HepG2 (cell line): ENCODE results near the gene EIF4G3. TPM values are rescaled to one million over a fixed set of nuclear protein-coding genes. Genes with fewer than 3 reads are reported as not detected.

ENCODE experiments used
- ARID2 ChIP-seq: sonication (generic); formaldehyde crosslinking; IDR thresholded peaks from 2 replicates; pipeline ENCODE4 v1.8.1; 2022; ENCODE audit warnings: mild to moderate bottlenecking, missing genetic modification reagents, borderline replicate concordance
- GATAD2A ChIP-seq: IDR thresholded peaks from 2 replicates; pipeline ENCODE4 v1.6.1; 2016
- HNF4G ChIP-seq, 2 experiments: sonication (generic) in 1 of 2; formaldehyde crosslinking in 1 of 2; IDR thresholded peaks; 2 replicates each; pipeline versions ENCODE4 v1.4.0 to v1.6.1; 2011 to 2020; ENCODE audit warnings: borderline replicate concordance in 2 of 2, low read depth in 2 of 2, mild to moderate bottlenecking in 2 of 2, low read length in 1 of 2, missing genetic modification reagents in 1 of 2, moderate library complexity in 1 of 2
- NAIF1 ChIP-seq: sonication (generic); formaldehyde crosslinking; IDR thresholded peaks from 2 replicates; pipeline ENCODE4 v1.5.0; 2020; ENCODE audit warnings: mild to moderate bottlenecking, missing genetic modification reagents, borderline replicate concordance
- NCOR1 ChIP-seq: fragments of 200-600 bp; sonication (generic); IDR thresholded peaks from 2 replicates; pipeline ENCODE4 v1.7.0; 2017; ENCODE audit warnings: antibody characterized with exemption, low read length, borderline replicate concordance
- NFATC3 ChIP-seq: sonication (generic); formaldehyde crosslinking; IDR thresholded peaks from 2 replicates; pipeline ENCODE4 v1.5.1; 2020; ENCODE audit warnings: mild to moderate bottlenecking, missing genetic modification reagents
- NFKBIZ ChIP-seq: IDR thresholded peaks from 2 replicates; pipeline ENCODE4 v1.6.1; 2018; ENCODE audit warnings: missing genetic modification reagents, missing compliant biosample characterization
- NKX3-1 ChIP-seq: sonication (generic); formaldehyde crosslinking; IDR thresholded peaks from 2 replicates; pipeline ENCODE4 v1.5.0; 2020; ENCODE audit warnings: missing genetic modification reagents
- PAF1 ChIP-seq: IDR thresholded peaks from 2 replicates; pipeline ENCODE4 v1.6.1; 2016; ENCODE audit warnings: missing genetic modification reagents, missing compliant biosample characterization
- SAP130 ChIP-seq: IDR thresholded peaks from 2 replicates; pipeline ENCODE4 v1.6.1; 2016; ENCODE audit warnings: low read depth
- SP2 ChIP-seq: sonication (generic); formaldehyde crosslinking; IDR thresholded peaks from 2 replicates; pipeline ENCODE4 v1.5.1; 2020; ENCODE audit warnings: mild to moderate bottlenecking, missing genetic modification reagents
- SRSF9 ChIP-seq: fragments of 200-400 bp; formaldehyde crosslinking; IDR thresholded peaks from 2 replicates; pipeline ENCODE4 v1.6.1; 2018; ENCODE audit warnings: borderline replicate concordance, mild to moderate bottlenecking, low read depth, low read length; ENCODE audit not compliant: insufficient read depth, poor library complexity, severe bottlenecking
- THAP11 ChIP-seq: IDR thresholded peaks from 2 replicates; pipeline ENCODE4 v1.6.1; 2016; ENCODE audit warnings: missing biosample characterization, missing genetic modification reagents
- ZNF34 ChIP-seq: sonication (generic); formaldehyde crosslinking; IDR thresholded peaks from 2 replicates; pipeline ENCODE4 v1.4.0; 2020; ENCODE audit warnings: mild to moderate bottlenecking, missing genetic modification reagents, borderline replicate concordance
- polyA plus RNA-seq, 8 experiments: library from polyadenylated mRNA; depleted of rRNA in 3 of 8; stranded (reverse) in 7 of 8; unstranded in 1 of 8; fragments of >200 nt; fragmentation: Illumina TruSeq in 4 of 8; extraction: Trizol in 4 of 8; gene quantifications; 2 replicates each; pipeline versions ENCODE4 v1.2.1 to v1.2.3, GENCODE V29; 2011 to 2016; ENCODE audit warnings: low read depth in 4 of 8, missing spikeins in 1 of 8, mixed read lengths in 1 of 8; ENCODE audit not compliant: insufficient read depth in 1 of 8
- total RNA-seq, 5 experiments: library from RNA; depleted of rRNA; stranded (reverse); fragments of >200 nt; fragmentation: Illumina TruSeq; extraction: Trizol; gene quantifications; 2 replicates each; pipeline ENCODE4 v1.2.3, GENCODE V29; 2016; ENCODE audit warnings: low read depth in 1 of 5
- TF ChIP-seq, protein P1 (sequence below): sonication (generic); formaldehyde crosslinking; IDR thresholded peaks from 2 replicates; pipeline ENCODE4 v1.4.0; 2020; ENCODE audit warnings: missing genetic modification reagents
- TF ChIP-seq, protein P2 (sequence below): IDR thresholded peaks from 2 replicates; pipeline ENCODE4 v1.6.1; 2018; ENCODE audit warnings: missing genetic modification reagents, mild to moderate bottlenecking, missing compliant biosample characterization
- TF ChIP-seq, protein P3 (sequence below): sonication (generic); formaldehyde crosslinking; IDR thresholded peaks from 2 replicates; pipeline ENCODE4 v1.4.0; 2020; ENCODE audit warnings: missing genetic modification reagents
- TF ChIP-seq, protein P4 (sequence below): sonication (generic); formaldehyde crosslinking; IDR thresholded peaks from 2 replicates; pipeline ENCODE4 v1.9.0; 2021; ENCODE audit warnings: missing genetic modification reagents, mild to moderate bottlenecking, borderline replicate concordance
- TF ChIP-seq, protein P5 (sequence below): sonication (generic); formaldehyde crosslinking; IDR thresholded peaks from 2 replicates; pipeline ENCODE4 v1.8.0; 2022; ENCODE audit warnings: mild to moderate bottlenecking, missing genetic modification reagents, moderate library complexity

EIF4G3 gene
- total and polyA plus RNA-seq, 2 of the 13 experiments (the other 11 are each of a cell fraction or from before 2014, with no cell fraction given), result 22.2 to 27.6 TPM

DNA sequence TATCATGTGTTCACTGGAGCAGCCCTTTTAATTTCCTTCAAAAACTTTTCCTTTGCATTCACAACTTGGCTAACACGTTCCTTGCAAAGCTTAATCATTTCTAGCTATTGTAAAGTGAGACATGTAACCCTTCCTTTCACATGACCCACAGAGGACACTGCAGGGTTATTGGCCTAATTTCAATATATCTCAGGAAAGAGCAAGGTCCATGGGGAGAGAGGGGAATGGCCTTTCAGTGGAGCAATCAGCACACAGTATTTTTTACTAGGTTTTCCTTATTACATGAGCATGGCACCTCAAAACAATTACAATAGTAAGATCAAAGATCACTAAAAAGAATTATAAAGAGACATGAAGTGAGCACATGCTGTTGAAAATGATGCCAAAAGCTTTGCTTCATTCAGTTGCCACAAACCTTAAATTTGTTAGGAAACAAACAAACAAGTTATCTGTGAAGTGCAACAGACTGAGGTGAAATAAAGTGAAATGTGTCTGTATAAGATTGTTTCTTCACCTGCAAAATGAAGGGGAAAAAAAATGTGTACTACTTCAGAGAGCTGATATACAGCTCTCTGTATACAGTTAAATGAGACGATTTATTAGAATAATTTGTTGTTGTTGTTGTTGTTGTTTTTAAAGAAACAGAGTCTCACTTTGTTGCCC is 61.5 kb downstream of the EIF4G3 start (continued):
- TF ChIP-seq, protein P1, sequence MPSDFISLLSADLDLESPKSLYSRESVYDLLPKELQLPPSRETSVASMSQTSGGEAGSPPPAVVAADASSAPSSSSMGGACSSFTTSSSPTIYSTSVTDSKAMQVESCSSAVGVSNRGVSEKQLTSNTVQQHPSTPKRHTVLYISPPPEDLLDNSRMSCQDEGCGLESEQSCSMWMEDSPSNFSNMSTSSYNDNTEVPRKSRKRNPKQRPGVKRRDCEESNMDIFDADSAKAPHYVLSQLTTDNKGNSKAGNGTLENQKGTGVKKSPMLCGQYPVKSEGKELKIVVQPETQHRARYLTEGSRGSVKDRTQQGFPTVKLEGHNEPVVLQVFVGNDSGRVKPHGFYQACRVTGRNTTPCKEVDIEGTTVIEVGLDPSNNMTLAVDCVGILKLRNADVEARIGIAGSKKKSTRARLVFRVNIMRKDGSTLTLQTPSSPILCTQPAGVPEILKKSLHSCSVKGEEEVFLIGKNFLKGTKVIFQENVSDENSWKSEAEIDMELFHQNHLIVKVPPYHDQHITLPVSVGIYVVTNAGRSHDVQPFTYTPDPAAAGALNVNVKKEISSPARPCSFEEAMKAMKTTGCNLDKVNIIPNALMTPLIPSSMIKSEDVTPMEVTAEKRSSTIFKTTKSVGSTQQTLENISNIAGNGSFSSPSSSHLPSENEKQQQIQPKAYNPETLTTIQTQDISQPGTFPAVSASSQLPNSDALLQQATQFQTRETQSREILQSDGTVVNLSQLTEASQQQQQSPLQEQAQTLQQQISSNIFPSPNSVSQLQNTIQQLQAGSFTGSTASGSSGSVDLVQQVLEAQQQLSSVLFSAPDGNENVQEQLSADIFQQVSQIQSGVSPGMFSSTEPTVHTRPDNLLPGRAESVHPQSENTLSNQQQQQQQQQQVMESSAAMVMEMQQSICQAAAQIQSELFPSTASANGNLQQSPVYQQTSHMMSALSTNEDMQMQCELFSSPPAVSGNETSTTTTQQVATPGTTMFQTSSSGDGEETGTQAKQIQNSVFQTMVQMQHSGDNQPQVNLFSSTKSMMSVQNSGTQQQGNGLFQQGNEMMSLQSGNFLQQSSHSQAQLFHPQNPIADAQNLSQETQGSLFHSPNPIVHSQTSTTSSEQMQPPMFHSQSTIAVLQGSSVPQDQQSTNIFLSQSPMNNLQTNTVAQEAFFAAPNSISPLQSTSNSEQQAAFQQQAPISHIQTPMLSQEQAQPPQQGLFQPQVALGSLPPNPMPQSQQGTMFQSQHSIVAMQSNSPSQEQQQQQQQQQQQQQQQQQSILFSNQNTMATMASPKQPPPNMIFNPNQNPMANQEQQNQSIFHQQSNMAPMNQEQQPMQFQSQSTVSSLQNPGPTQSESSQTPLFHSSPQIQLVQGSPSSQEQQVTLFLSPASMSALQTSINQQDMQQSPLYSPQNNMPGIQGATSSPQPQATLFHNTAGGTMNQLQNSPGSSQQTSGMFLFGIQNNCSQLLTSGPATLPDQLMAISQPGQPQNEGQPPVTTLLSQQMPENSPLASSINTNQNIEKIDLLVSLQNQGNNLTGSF (CRISPR knock-in tag), result no peak
- no peak for TF ChIP-seq SP2 (CRISPR knock-in tag)
- peak; percentile 48; the same call in 1 of the 2 replicates for TF ChIP-seq SAP130
- no peak for TF ChIP-seq NAIF1
- peak; percentile 53; the same call in 1 of the 2 replicates for TF ChIP-seq THAP11
- TF ChIP-seq, protein P2, sequence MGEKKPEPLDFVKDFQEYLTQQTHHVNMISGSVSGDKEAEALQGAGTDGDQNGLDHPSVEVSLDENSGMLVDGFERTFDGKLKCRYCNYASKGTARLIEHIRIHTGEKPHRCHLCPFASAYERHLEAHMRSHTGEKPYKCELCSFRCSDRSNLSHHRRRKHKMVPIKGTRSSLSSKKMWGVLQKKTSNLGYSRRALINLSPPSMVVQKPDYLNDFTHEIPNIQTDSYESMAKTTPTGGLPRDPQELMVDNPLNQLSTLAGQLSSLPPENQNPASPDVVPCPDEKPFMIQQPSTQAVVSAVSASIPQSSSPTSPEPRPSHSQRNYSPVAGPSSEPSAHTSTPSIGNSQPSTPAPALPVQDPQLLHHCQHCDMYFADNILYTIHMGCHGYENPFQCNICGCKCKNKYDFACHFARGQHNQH, result peak; percentile 31; the same call in 1 of the 2 replicates
- peak; percentile 89; the same call in 1 of the 2 replicates for TF ChIP-seq NCOR1
- no peak for TF ChIP-seq SRSF9
- TF ChIP-seq NKX3-1 (CRISPR knock-in tag), result no peak
- TF ChIP-seq, protein P3, sequence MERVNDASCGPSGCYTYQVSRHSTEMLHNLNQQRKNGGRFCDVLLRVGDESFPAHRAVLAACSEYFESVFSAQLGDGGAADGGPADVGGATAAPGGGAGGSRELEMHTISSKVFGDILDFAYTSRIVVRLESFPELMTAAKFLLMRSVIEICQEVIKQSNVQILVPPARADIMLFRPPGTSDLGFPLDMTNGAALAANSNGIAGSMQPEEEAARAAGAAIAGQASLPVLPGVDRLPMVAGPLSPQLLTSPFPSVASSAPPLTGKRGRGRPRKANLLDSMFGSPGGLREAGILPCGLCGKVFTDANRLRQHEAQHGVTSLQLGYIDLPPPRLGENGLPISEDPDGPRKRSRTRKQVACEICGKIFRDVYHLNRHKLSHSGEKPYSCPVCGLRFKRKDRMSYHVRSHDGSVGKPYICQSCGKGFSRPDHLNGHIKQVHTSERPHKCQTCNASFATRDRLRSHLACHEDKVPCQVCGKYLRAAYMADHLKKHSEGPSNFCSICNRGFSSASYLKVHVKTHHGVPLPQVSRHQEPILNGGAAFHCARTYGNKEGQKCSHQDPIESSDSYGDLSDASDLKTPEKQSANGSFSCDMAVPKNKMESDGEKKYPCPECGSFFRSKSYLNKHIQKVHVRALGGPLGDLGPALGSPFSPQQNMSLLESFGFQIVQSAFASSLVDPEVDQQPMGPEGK (CRISPR knock-in tag), result 0 out of 2 replicates have a peak, but pooled peaks have one; percentile 14
- peak; percentile 93 for TF ChIP-seq GATAD2A
- TF ChIP-seq PAF1, result no peak
- no peak for TF ChIP-seq ZNF34 (CRISPR knock-in tag)
- TF ChIP-seq, protein P4, sequence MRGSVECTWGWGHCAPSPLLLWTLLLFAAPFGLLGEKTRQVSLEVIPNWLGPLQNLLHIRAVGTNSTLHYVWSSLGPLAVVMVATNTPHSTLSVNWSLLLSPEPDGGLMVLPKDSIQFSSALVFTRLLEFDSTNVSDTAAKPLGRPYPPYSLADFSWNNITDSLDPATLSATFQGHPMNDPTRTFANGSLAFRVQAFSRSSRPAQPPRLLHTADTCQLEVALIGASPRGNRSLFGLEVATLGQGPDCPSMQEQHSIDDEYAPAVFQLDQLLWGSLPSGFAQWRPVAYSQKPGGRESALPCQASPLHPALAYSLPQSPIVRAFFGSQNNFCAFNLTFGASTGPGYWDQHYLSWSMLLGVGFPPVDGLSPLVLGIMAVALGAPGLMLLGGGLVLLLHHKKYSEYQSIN (CRISPR knock-in tag), result no peak
- peak; percentile 80 for TF ChIP-seq HNF4G (IDR thresholded peaks at IDR 0.05; ENCODE audit: borderline replicate concordance, low read depth, low read length)
- TF ChIP-seq HNF4G (CRISPR knock-in tag; IDR thresholded peaks at IDR 0.05; ENCODE audit: borderline replicate concordance, low read depth), result no peak
- no peak for TF ChIP-seq ARID2 (CRISPR knock-in tag)
- TF ChIP-seq NFKBIZ (CRISPR knock-in tag), result 0 out of 2 replicates have a peak, but pooled peaks have one; percentile 32
- TF ChIP-seq NFATC3, result no peak
- TF ChIP-seq, protein P5, sequence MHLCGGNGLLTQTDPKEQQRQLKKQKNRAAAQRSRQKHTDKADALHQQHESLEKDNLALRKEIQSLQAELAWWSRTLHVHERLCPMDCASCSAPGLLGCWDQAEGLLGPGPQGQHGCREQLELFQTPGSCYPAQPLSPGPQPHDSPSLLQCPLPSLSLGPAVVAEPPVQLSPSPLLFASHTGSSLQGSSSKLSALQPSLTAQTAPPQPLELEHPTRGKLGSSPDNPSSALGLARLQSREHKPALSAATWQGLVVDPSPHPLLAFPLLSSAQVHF, result no peak
